SK-MEL-5 (cell line): ENCODE measurements around the gene SLC9A7. TPM values are rescaled to one million over a fixed set of nuclear protein-coding genes. Genes with fewer than 3 reads are reported as not detected.

Experiments used
- DNase-seq: peaks from one replicate; pipeline ENCODE4 v3.0.0-alpha.2; 2016; ENCODE audit warnings: low read depth, low spot score
- in situ Hi-C: cut with HindIII; loops from 2 replicates; pipeline ENCODE4 v1.10.0; 2016; ENCODE audit warnings: low sequenced_read_pairs, high pct_unique_total_duplicates, low pct_unique_long_range_greater_than_20kb
- total RNA-seq: library from RNA; depleted of rRNA; stranded (reverse); fragments of >200 nt; shearing (Covaris generic); gene quantifications from 2 replicates; pipeline ENCODE4 v1.2.3, GENCODE V29; 2014

The SLC9A7 gene
- total RNA-seq, 1 experiment from 2014 or later: 3.4 TPM

- DNase-seq: no peak
- in situ Hi-C loops: no loop called here
Measured at GRCh38 chrX:46676399-46677356, 82.2 kb downstream of the SLC9A7 start.

GRCh38 chrX:46673620-46674359 is 85.1 kb downstream of the SLC9A7 start:
- in situ Hi-C loops: no loop called here
- DNase-seq: no peak

- in situ Hi-C loops: no loop called here
- DNase-seq: no peak
Measured at GRCh38 chrX:46670316-46670715, 88.6 kb downstream of the SLC9A7 start.

- no peak for DNase-seq
- in situ Hi-C loops: no loop called here
Measured at GRCh38 chrX:46666831-46667230, 92.1 kb downstream of the SLC9A7 start.

GRCh38 chrX:46665232-46666152 is 93.4 kb downstream of the SLC9A7 start:
- DNase-seq: no peak
- in situ Hi-C loops: no loop called here

GRCh38 chrX:46662188-46662958 is 96.5 kb downstream of the SLC9A7 start:
- in situ Hi-C loops: no loop called here

GRCh38 chrX:46653482-46653881 is 105.4 kb downstream of the SLC9A7 start:
- in situ Hi-C loops: no loop called here
- peak; percentile 43 for DNase-seq

More at GRCh38 chrX:46662188-46662958, 96.5 kb downstream of the SLC9A7 start:
- no peak for DNase-seq

GRCh38 chrX:46649421-46650260 is 109.3 kb downstream of the SLC9A7 start:
- no peak for DNase-seq
- in situ Hi-C loops: no loop called here

- in situ Hi-C loops: no loop called here
- no peak for DNase-seq
Measured at GRCh38 chrX:46648660-46649059, 110.3 kb downstream of the SLC9A7 start.

- no peak for DNase-seq
- in situ Hi-C loops: no loop called here
Measured at GRCh38 chrX:46647251-46647650, 111.7 kb downstream of the SLC9A7 start.

GRCh38 chrX:46645614-46646013 is 113.3 kb downstream of the SLC9A7 start:
- DNase-seq: no peak
- in situ Hi-C loops: no loop called here

GRCh38 chrX:46643636-46644035 is 115.3 kb downstream of the SLC9A7 start:
- DNase-seq: no peak
- in situ Hi-C loops: no loop called here

- peak; percentile 60 for DNase-seq
- in situ Hi-C loops: no loop called here
Measured at GRCh38 chrX:46642145-46642544, 116.8 kb downstream of the SLC9A7 start.

GRCh38 chrX:46637938-46638337 is 121.0 kb downstream of the SLC9A7 start:
- DNase-seq: no peak
- in situ Hi-C loops: no loop called here

GRCh38 chrX:46636223-46636622 is 122.7 kb downstream of the SLC9A7 start:
- in situ Hi-C loops: no loop called here
- no peak for DNase-seq

- in situ Hi-C loops: no loop called here
- no peak for DNase-seq
Measured at GRCh38 chrX:46635186-46635585, 123.7 kb downstream of the SLC9A7 start.
